Erythroblast (primary cell): ENCODE results near the gene GIGYF2.

ENCODE experiments used
- DNase-seq, 2 experiments: peaks; one replicate each; lab custom pipeline; 2025; lab: John Stamatoyannopoulos, UW
- GATA1 ChIP-seq: IDR thresholded peaks from 2 replicates; pipeline ENCODE4 v1.6.1; 2011; ENCODE audit warnings: low read depth, mild to moderate bottlenecking, control low read depth, low read length, moderate library complexity
- POLR2A ChIP-seq: IDR thresholded peaks from 2 replicates; pipeline ENCODE4 v1.6.1; 2011; ENCODE audit warnings: mild to moderate bottlenecking, low read length

Gene GIGYF2

GRCh38 chr2:232908695-232909094 lies 211.6 kb downstream of the GIGYF2 start:
- no peak for DNase-seq
- TF ChIP-seq GATA1, result no peak
- no peak for TF ChIP-seq POLR2A
